ENCODE measurements around the gene NIPAL4.

DNA sequence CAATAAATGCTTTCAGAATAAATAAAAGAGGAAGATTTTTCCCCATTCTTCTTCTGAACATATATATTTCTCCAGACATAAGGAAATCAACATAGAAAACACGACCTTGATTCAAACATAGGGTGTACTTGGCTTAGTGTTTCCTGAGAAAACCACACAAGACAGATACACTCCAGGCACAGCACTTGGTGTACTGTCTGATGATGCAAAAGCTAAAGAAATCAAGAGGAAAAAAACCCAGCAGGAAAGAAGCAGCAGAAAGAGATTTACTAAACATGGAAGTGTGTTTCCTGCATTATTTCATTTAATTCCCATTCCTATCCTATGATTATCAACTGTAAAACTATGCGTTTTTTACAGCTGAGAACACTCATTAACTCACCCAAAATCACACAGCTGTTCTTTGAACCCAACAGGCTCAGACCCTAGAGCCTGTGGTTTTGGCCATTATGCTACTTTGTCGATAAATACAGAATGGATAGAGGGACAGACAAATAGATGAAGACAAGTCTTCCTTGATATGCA, 46.1 kb downstream of the NIPAL4 start:
- TF ChIP-seq, protein P1, sequence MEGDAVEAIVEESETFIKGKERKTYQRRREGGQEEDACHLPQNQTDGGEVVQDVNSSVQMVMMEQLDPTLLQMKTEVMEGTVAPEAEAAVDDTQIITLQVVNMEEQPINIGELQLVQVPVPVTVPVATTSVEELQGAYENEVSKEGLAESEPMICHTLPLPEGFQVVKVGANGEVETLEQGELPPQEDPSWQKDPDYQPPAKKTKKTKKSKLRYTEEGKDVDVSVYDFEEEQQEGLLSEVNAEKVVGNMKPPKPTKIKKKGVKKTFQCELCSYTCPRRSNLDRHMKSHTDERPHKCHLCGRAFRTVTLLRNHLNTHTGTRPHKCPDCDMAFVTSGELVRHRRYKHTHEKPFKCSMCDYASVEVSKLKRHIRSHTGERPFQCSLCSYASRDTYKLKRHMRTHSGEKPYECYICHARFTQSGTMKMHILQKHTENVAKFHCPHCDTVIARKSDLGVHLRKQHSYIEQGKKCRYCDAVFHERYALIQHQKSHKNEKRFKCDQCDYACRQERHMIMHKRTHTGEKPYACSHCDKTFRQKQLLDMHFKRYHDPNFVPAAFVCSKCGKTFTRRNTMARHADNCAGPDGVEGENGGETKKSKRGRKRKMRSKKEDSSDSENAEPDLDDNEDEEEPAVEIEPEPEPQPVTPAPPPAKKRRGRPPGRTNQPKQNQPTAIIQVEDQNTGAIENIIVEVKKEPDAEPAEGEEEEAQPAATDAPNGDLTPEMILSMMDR (IDR thresholded peaks at IDR 0.05), result no peak
- no peak for TF ChIP-seq POLR2A (IDR thresholded peaks at IDR 0.05)

Data from right lobe of liver (tissue), 4 donors.